Mesendoderm (in vitro differentiated cells): ENCODE measurements around the gene ATP2C2.
A peak's percentile ranks its signal among the peaks of the same experiment; 100 is the strongest.
"Not testable (repeated sequence)": the region's sequence is repeated elsewhere in the genome, so short reads cannot be mapped to it uniquely, and the experiment has no call there.

ENCODE experiments used
- DNase-seq: peaks from one replicate; pipeline ENCODE4 v3.0.0; 2013
- H2AK5ac ChIP-seq: 2 replicates; pipeline ENCODE4 v1.6.1; 2013; ENCODE audit warnings: low read length, inconsistent platforms
- H2BK120ac ChIP-seq: 2 replicates; pipeline ENCODE4 v1.6.1; 2013; ENCODE audit warnings: low read depth, mild to moderate bottlenecking, low read length, moderate library complexity, mixed read lengths
- H2BK15ac ChIP-seq: replicated peaks from 2 replicates; pipeline ENCODE4 v1.6.1; 2013; ENCODE audit warnings: low read depth, mild to moderate bottlenecking, moderate library complexity
- H2BK5ac ChIP-seq: 2 replicates; pipeline ENCODE4 v1.6.1; 2013; ENCODE audit warnings: low read length, inconsistent platforms
- H3K18ac ChIP-seq: 2 replicates; pipeline ENCODE4 v1.6.1; 2013; ENCODE audit warnings: mild to moderate bottlenecking, low read length, mixed read lengths
- H3K23ac ChIP-seq: one replicate; pipeline ENCODE4 v1.6.1; 2013; ENCODE audit warnings: low read length
- H3K27ac ChIP-seq: 2 replicates; pipeline ENCODE4 v1.5.1; 2013; ENCODE audit warnings: low read depth, mild to moderate bottlenecking, inconsistent platforms, low read length, moderate library complexity
- H3K27me3 ChIP-seq: 2 replicates; pipeline ENCODE4 v1.6.1; 2013; ENCODE audit warnings: low read length, control low read depth, mild to moderate bottlenecking, inconsistent platforms; ENCODE audit not compliant: insufficient read depth, poor library complexity
- H3K36me3 ChIP-seq: 2 replicates; pipeline ENCODE4 v1.6.1; 2013; ENCODE audit warnings: low read length, inconsistent platforms; ENCODE audit not compliant: control insufficient read depth, insufficient read depth
- H3K4ac ChIP-seq: one replicate; pipeline ENCODE4 v1.6.1; 2013; ENCODE audit warnings: low read depth, mild to moderate bottlenecking, low read length, moderate library complexity
- H3K4me1 ChIP-seq: 2 replicates; pipeline ENCODE4 v1.6.1; 2013; ENCODE audit warnings: low read depth, low read length, inconsistent platforms; ENCODE audit not compliant: control insufficient read depth
- H3K4me2 ChIP-seq: 2 replicates; pipeline ENCODE4 v1.6.1; 2013; ENCODE audit warnings: low read length
- H3K4me3 ChIP-seq: 2 replicates; pipeline ENCODE4 v1.5.1; 2013; ENCODE audit warnings: mild to moderate bottlenecking, low read length
- H3K56ac ChIP-seq: one replicate; pipeline ENCODE4 v1.6.1; 2013; ENCODE audit warnings: low read length
- H3K79me1 ChIP-seq: 2 replicates; pipeline ENCODE4 v1.6.1; 2013; ENCODE audit warnings: low read length, inconsistent platforms
- H3K79me2 ChIP-seq: 2 replicates; pipeline ENCODE4 v1.6.1; 2013; ENCODE audit warnings: mild to moderate bottlenecking, low read length; ENCODE audit not compliant: control insufficient read depth, insufficient read depth
- H3K9ac ChIP-seq: 2 replicates; pipeline ENCODE4 v1.6.1; 2013; ENCODE audit warnings: low read length, inconsistent platforms
- H4K5ac ChIP-seq: one replicate; pipeline ENCODE4 v1.6.1; 2013; ENCODE audit warnings: low read length
- H4K8ac ChIP-seq: one replicate; pipeline ENCODE4 v1.6.1; 2013; ENCODE audit warnings: low read depth, mild to moderate bottlenecking, control low read depth, low read length, moderate library complexity
- WGBS: extraction: QIAGEN DNeasy Blood & Tissue Kit; methylation state at CpG from one replicate; pipeline ENCODE4 v1.1.7; 2013; ENCODE audit warnings: low lambda C conversion rate, missing lambda C conversion rate; ENCODE audit not compliant: insufficient coverage; ENCODE audit errors: extremely low coverage; 5-methylcytosine and 5-hydroxymethylcytosine counted together

Gene ATP2C2

DNA sequence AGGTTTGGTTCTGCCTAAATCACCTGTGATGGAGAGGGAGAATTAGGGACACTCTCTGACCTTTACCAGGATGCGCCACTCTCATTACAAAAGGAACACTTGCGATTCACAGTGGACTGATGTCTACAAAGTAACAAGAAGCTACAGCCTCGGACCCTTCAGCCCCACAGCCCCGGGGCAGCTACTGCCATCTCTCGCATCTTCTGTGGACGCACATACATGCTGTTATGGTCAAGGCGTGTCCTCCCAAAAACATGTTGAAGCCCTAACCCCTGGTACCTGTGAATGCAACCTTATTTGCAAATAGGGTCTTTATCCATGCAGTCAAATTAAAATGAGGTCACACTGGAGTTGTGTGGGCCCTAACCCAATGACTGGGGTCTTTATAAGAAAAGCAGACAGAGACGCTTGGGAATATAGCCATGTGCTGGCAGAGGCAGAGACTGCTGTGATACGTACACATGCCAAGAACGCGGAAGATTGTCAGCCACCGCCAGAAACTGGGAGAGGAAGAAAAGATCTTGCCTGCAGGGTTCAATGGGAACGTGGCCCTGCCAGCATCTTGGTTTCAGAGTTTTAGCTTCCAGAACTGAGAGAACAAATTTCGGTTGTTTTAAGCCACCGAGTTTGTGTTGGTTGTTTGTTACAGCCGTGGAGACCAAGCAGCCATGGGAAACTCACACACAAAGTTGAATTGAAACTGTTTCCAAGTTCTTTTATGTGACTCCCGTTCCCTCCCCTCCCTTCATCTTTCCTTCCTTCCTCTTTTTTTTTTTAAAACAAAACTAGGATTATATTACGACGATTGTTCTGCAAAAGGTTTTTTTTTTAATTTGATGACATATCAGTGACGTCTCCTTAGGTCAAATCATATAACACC is 23.1 kb downstream of the ATP2C2 start:
- H2BK5ac ChIP-seq: no peak overlapping the region
- H3K23ac ChIP-seq: no peak overlapping the region
- H2BK15ac ChIP-seq: no peak overlapping the region
- H2AK5ac ChIP-seq: no peak overlapping the region
- no peaks in the 10 kb centered on the region for H3K36me3 ChIP-seq
- no peak overlapping the region for H3K4me2 ChIP-seq
- H3K4me1 ChIP-seq: no peaks in the 10 kb centered on the region
- no peaks in the 10 kb centered on the region for H3K79me2 ChIP-seq
- H4K8ac ChIP-seq: no peak overlapping the region
- no peak overlapping the region for H4K5ac ChIP-seq
- no peaks in the 10 kb centered on the region for H3K79me1 ChIP-seq
- no peaks in the 10 kb centered on the region for H3K27me3 ChIP-seq
- DNase-seq: no peak
- H3K56ac ChIP-seq: no peak overlapping the region
- H2BK120ac ChIP-seq: no peak overlapping the region
- WGBS: no CpG with 5 or more reads among the region's 20 CpGs
- H3K9ac ChIP-seq: no peak overlapping the region
- H3K4ac ChIP-seq: no peak overlapping the region
- H3K27ac ChIP-seq: no peak overlapping the region
- H3K18ac ChIP-seq: no peak overlapping the region
- H3K4me3 ChIP-seq: no peak overlapping the region

DNA sequence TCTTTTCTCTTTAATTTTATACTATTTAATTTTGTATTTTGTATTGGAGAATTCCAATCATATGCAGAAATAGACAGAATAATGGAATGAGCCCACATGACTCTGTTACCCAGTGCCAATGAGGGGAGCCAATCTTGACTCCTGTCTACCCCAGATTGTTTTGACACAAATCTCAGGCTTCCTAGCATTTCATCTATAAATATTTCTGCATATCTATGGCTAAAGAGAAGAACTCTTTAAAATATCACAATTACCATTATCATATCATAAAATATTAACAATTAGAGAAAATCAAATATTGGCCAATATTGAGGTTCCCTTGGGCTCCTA is 23.7 kb downstream of the ATP2C2 start:
- Histone ChIP-seq H3K4ac (no peak overlapping the region), H2BK15ac (no peak overlapping the region), H4K5ac (no peak overlapping the region), H3K23ac (no peak overlapping the region), H3K18ac (no peak overlapping the region), H3K4me1 (no peaks in the 10 kb centered on the region), H4K8ac (no peak overlapping the region), H3K27ac (no peak overlapping the region), H3K27me3 (no peaks in the 10 kb centered on the region), H3K36me3 (no peaks in the 10 kb centered on the region), H3K9ac (no peak overlapping the region), H3K79me1 (no peaks in the 10 kb centered on the region), H2BK120ac (no peak overlapping the region), H3K4me3 (no peak overlapping the region), H2AK5ac (no peak overlapping the region), H3K79me2 (no peaks in the 10 kb centered on the region), H2BK5ac (no peak overlapping the region), H3K4me2 (no peak overlapping the region), H3K56ac (no peak overlapping the region)
- DNase-seq: no peak

DNA sequence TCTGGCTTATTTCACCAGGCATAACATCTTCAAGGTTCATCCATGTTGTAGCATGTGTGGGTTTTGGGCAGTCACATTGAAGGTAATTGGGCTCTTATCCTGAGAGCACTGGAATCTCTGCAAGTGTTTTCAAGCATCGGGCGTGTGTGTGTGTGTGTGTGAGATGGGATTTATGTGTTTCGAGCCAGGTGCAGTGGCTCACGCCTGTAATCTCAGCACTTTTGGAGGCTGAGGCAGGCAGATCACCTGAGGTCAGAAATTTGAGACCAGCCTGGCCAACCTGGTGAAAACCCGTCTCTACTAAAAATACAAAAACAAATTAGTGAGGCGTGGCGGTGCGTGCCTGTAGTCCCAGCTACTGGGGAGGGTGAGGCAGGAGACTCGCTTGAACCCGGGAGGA is 27.7 kb downstream of the ATP2C2 start:
- not testable (repeated sequence) for H3K56ac ChIP-seq, H3K79me1 ChIP-seq, H2BK5ac ChIP-seq, H3K23ac ChIP-seq, DNase-seq, H3K79me2 ChIP-seq, H4K5ac ChIP-seq, H3K4me1 ChIP-seq, H3K18ac ChIP-seq, H3K36me3 ChIP-seq, H3K27me3 ChIP-seq, H4K8ac ChIP-seq, H2BK120ac ChIP-seq, H3K4me3 ChIP-seq, H3K9ac ChIP-seq, H2BK15ac ChIP-seq, H3K4ac ChIP-seq, H3K27ac ChIP-seq, H3K4me2 ChIP-seq, H2AK5ac ChIP-seq
- no CpG with 5 or more reads among the region's 10 CpGs for WGBS

DNA sequence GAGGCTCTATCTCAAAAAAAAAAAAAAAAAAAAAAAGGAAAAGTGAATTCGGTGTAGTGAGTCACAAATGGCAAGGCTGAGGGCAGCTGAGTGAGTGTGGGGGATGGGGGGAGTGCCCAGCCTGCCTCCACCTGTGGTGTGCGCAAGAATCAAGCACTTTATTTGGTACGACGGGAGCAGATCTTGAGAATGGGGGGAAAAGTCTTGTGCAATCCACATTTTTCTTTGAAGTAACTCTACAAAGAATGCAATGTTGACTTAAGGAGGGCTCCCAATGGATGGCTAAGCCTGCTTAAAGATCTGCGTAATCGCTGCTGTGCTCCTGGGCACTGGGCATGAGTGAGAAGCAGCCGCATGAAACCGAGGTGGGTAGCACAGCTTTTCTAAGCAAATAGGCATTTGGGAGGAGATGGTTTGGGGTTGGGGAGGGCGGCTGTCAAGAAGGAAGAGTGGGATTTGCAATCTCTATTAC is 28.2 kb downstream of the ATP2C2 start:
- Histone ChIP-seq H2BK5ac (no peak overlapping the region), H3K79me2 (no peaks in the 10 kb centered on the region), H4K8ac (no peak overlapping the region), H3K23ac (no peak overlapping the region), H2AK5ac (no peak overlapping the region), H3K56ac (no peak overlapping the region), H3K4me3 (no peak overlapping the region), H4K5ac (no peak overlapping the region), H3K4me1 (no peaks in the 10 kb centered on the region), H3K27me3 (no peaks in the 10 kb centered on the region), H3K9ac (no peak overlapping the region), H3K36me3 (no peaks in the 10 kb centered on the region), H3K27ac (no peak overlapping the region), H2BK15ac (no peak overlapping the region), H3K4me2 (no peak overlapping the region), H3K79me1 (no peaks in the 10 kb centered on the region), H3K18ac (no peak overlapping the region), H3K4ac (no peak overlapping the region), H2BK120ac (no peak overlapping the region)
- no CpG with 5 or more reads among the region's 9 CpGs for WGBS
- peak; percentile 40 for DNase-seq

DNA sequence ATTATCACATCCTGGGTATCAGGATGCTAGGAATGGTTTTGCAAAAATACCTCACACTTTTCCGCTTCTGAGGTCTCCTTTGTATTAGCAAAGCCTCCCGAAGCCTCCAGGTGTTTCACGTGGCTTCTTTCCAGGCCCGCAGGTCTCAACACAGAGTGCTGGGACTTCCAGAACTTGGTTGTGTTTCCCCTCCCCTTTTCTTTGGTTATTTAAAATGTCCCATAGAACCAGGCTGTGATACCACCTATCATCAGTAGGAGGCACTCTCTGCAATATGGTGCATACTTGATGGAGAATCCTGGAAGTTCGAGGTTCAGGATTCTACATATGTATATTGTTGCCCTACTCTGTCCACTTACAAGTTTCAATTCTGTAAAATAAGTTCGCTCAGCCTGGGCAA is 28.8 kb downstream of the ATP2C2 start:
- DNase-seq: peak; percentile 12
- Histone ChIP-seq H2BK15ac (no peak overlapping the region), H4K5ac (no peak overlapping the region), H3K4me1 (no peaks in the 10 kb centered on the region), H3K36me3 (no peaks in the 10 kb centered on the region), H3K4ac (no peak overlapping the region), H3K56ac (no peak overlapping the region), H3K27ac (no peak overlapping the region), H3K79me1 (no peaks in the 10 kb centered on the region), H3K9ac (no peak overlapping the region), H3K27me3 (no peaks in the 10 kb centered on the region), H4K8ac (no peak overlapping the region), H3K23ac (no peak overlapping the region), H3K4me3 (no peak overlapping the region), H3K4me2 (no peak overlapping the region), H2AK5ac (no peak overlapping the region), H3K18ac (no peak overlapping the region), H2BK5ac (no peak overlapping the region), H2BK120ac (no peak overlapping the region), H3K79me2 (no peaks in the 10 kb centered on the region)
- no CpG with 5 or more reads among the region's 6 CpGs for WGBS

DNA sequence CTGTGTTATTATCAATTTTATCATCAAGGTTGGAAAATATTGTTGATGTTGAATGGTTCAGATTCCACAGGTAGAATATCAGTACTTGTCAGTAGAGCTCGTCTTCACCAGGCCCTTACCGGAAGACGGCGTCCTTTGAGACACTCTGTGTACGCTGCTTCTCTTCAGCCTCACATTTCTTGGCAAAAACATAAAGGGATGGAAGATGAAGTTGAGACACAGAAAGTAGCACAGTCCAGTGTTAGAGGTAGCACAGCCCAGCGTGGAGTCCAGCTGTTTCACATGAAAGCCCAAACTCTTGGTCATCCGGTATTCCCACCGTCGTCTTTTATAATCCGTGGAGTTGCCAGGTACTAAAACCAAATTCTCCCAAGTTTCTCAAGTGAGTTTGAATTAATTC is 30.4 kb downstream of the ATP2C2 start:
- whole genome bisulfite sequencing: no CpG with 5 or more reads among the region's 10 CpGs
- Histone ChIP-seq H3K79me1 (no peaks in the 10 kb centered on the region), H2BK5ac (no peak overlapping the region), H2BK120ac (no peak overlapping the region), H3K36me3 (no peaks in the 10 kb centered on the region), H3K4ac (no peak overlapping the region), H4K8ac (no peak overlapping the region), H3K9ac (no peak overlapping the region), H3K4me2 (no peak overlapping the region), H2AK5ac (no peak overlapping the region), H3K23ac (no peak overlapping the region), H4K5ac (no peak overlapping the region), H2BK15ac (no peak overlapping the region), H3K4me1 (no peaks in the 10 kb centered on the region), H3K27me3 (no peaks in the 10 kb centered on the region), H3K18ac (no peak overlapping the region), H3K4me3 (no peak overlapping the region), H3K79me2 (no peaks in the 10 kb centered on the region), H3K56ac (no peak overlapping the region), H3K27ac (no peak overlapping the region)
- no peak for DNase-seq
